Measurements from ENCODE around the gene AFTPH. TPM values are rescaled to one million over a fixed set of nuclear protein-coding genes. Genes with fewer than 3 reads are reported as not detected.

AFTPH gene
- total RNA-seq, 4 donors from 2014 or later, result 30.3 to 52.8 (median 43.8) TPM

- H3K4me3 ChIP-seq, result no peak overlapping the region
- no peak overlapping the region for H3K27ac ChIP-seq
- H3K36me3 ChIP-seq, result no peaks in the 10 kb centered on the region
- no peak for DNase-seq
- intact Hi-C loops (cut with DNase I), result no loop called here
- H3K9me3 ChIP-seq, result no peaks in the 10 kb centered on the region
- whole genome bisulfite sequencing, 2 donors, result 77 to 94% methylated on average over 3 to 9 of the region's 13 CpGs
- no peaks in the 10 kb centered on the region for H3K27me3 ChIP-seq
- H3K4me1 ChIP-seq, result peaks cover 7 to 22% (median 16%) of the 10 kb centered on the region in 3 donors
- peak in 1 of 6 experiments; percentile 6 for TF ChIP-seq CTCF (IDR thresholded peaks at IDR 0.05)
- no peak for TF ChIP-seq POLR2A (IDR thresholded peaks at IDR 0.05)
Measured at GRCh38 chr2:64622443-64623241, 98.5 kb downstream of the AFTPH start.

GRCh38 chr2:64623242-64623850 is 99.2 kb downstream of the AFTPH start:
- no peak for DNase-seq
- WGBS, 2 donors, result 76 to 86% methylated on average over 13 of the region's 13 CpGs

GRCh38 chr2:64624108-64624610 is 100.0 kb downstream of the AFTPH start:
- no peak overlapping the region for H3K4me3 ChIP-seq
- intact Hi-C loops (cut with DNase I), result no loop called here
- H3K36me3 ChIP-seq, result no peaks in the 10 kb centered on the region
- 93 to 97% methylated on average over 6 of the region's 6 CpGs for WGBS, 2 donors
- DNase-seq, result no peak
- no peak for TF ChIP-seq POLR2A (IDR thresholded peaks at IDR 0.05)
- no peak for TF ChIP-seq CTCF (IDR thresholded peaks at IDR 0.05)
- H3K27ac ChIP-seq, result no peak overlapping the region
- H3K4me1 ChIP-seq, result peaks cover 18 to 28% (median 19%) of the 10 kb centered on the region in 3 donors
- H3K9me3 ChIP-seq, result no peaks in the 10 kb centered on the region
- no peaks in the 10 kb centered on the region for H3K27me3 ChIP-seq

More at GRCh38 chr2:64623242-64623850, 99.2 kb downstream of the AFTPH start:
- H3K4me3 ChIP-seq, result no peak overlapping the region
- H3K9me3 ChIP-seq, result no peaks in the 10 kb centered on the region
- peaks cover 9 to 22% (median 15%) of the 10 kb centered on the region in 3 donors for H3K4me1 ChIP-seq
- TF ChIP-seq CTCF (IDR thresholded peaks at IDR 0.05) (no peak), POLR2A (IDR thresholded peaks at IDR 0.05) (no peak)
- H3K36me3 ChIP-seq, result no peaks in the 10 kb centered on the region
- no peaks in the 10 kb centered on the region for H3K27me3 ChIP-seq
- intact Hi-C loops (cut with DNase I), result no loop called here
- no peak overlapping the region for H3K27ac ChIP-seq

GRCh38 chr2:64624862-64625261 is 100.7 kb downstream of the AFTPH start:
- Histone ChIP-seq H3K4me3 (no peak overlapping the region), H3K27me3 (no peaks in the 10 kb centered on the region), H3K4me1 (peaks cover 19 to 35% (median 20%) of the 10 kb centered on the region in 3 donors), H3K27ac (no peak overlapping the region), H3K9me3 (no peaks in the 10 kb centered on the region), H3K36me3 (no peaks in the 10 kb centered on the region)
- TF ChIP-seq POLR2A (IDR thresholded peaks at IDR 0.05) (no peak), CTCF (IDR thresholded peaks at IDR 0.05) (no peak)
- intact Hi-C loops (cut with DNase I), result no loop called here
- DNase-seq, result no peak
- WGBS, 2 donors, result 60 to 93% methylated on average over 1 to 3 of the region's 6 CpGs

Measured in esophagus squamous epithelium (tissue), 5 donors.